NOMO-1 treated with dmso at 0.1 percent for 144 hours (cell line): ENCODE measurements around the gene DNAH17.
"Not testable (repeated sequence)": the region's sequence is repeated elsewhere in the genome, so short reads cannot be mapped to it uniquely, and the experiment has no call there.

ENCODE experiments used
- DNase-seq: peaks from one replicate; lab custom pipeline; 2025; ENCODE audit not compliant: unreplicated experiment; lab: John Stamatoyannopoulos, UW

The DNAH17 gene

GRCh38 chr17:78526231-78527025, 50.8 kb downstream of the DNAH17 start:
- DNase-seq: no peak

GRCh38 chr17:78525511-78526160, 51.6 kb downstream of the DNAH17 start:
- DNase-seq: no peak

- no peak for DNase-seq
Observed at GRCh38 chr17:78524870-78525510, 52.2 kb downstream of the DNAH17 start.

GRCh38 chr17:78523934-78524655, 53.1 kb downstream of the DNAH17 start:
- DNase-seq: no peak

GRCh38 chr17:78522031-78522809, 55.0 kb downstream of the DNAH17 start:
- DNase-seq: no peak

GRCh38 chr17:78517421-78517820, 59.8 kb downstream of the DNAH17 start:
- no peak for DNase-seq

- no peak for DNase-seq
Observed at GRCh38 chr17:78515480-78515879, 61.7 kb downstream of the DNAH17 start.

GRCh38 chr17:78514521-78514920, 62.7 kb downstream of the DNAH17 start:
- DNase-seq: no peak

GRCh38 chr17:78512976-78513375, 64.2 kb downstream of the DNAH17 start:
- DNase-seq: no peak

- DNase-seq: no peak
Observed at GRCh38 chr17:78510141-78511075, 66.8 kb downstream of the DNAH17 start.

- DNase-seq: no peak
Observed at GRCh38 chr17:78507526-78507925, 69.7 kb downstream of the DNAH17 start.

- no peak for DNase-seq
Observed at GRCh38 chr17:78506454-78507309, 70.5 kb downstream of the DNAH17 start.

GRCh38 chr17:78504156-78504925, 72.9 kb downstream of the DNAH17 start:
- DNase-seq: no peak

- DNase-seq: not testable (repeated sequence)
Observed at GRCh38 chr17:78503388-78503787, 73.8 kb downstream of the DNAH17 start.

GRCh38 chr17:78502611-78503148, 74.5 kb downstream of the DNAH17 start:
- DNase-seq: no peak

GRCh38 chr17:78501241-78502036, 75.8 kb downstream of the DNAH17 start:
- no peak for DNase-seq

GRCh38 chr17:78500806-78501205, 76.4 kb downstream of the DNAH17 start:
- no peak for DNase-seq
